C4-2B (cell line): ENCODE measurements around the gene ZDHHC14.

Source experiments
- H3K27ac ChIP-seq: fragments of 450-650 bp; 2 replicates; pipeline ENCODE4 v1.5.1; 2017
- CTCF ChIP-seq: fragments of 450-650 bp; conservative IDR thresholded peaks from 2 replicates; pipeline ENCODE4 v1.5.1; 2017; ENCODE audit warnings: mild to moderate bottlenecking
- ZFX ChIP-seq: fragments of 450-650 bp; IDR thresholded peaks from 2 replicates; pipeline ENCODE4 v1.6.1; 2017

ZDHHC14 gene

GRCh38 chr6:157651731-157652490, 270.9 kb downstream of the ZDHHC14 start:
- H3K27ac ChIP-seq = no peak overlapping the region
- no peak for TF ChIP-seq CTCF

GRCh38 chr6:157652601-157653363, 271.8 kb downstream of the ZDHHC14 start:
- TF ChIP-seq CTCF = no peak
- no peak overlapping the region for H3K27ac ChIP-seq

- TF ChIP-seq ZFX (no peak), CTCF (no peak)
- H3K27ac ChIP-seq = no peak overlapping the region
These were observed 272.5 kb downstream of the ZDHHC14 start for GRCh38 chr6:157653521-157653920.

GRCh38 chr6:157655139-157655538, 274.1 kb downstream of the ZDHHC14 start:
- H3K27ac ChIP-seq = no peak overlapping the region
- TF ChIP-seq ZFX = no peak
- no peak for TF ChIP-seq CTCF

- no peak overlapping the region for H3K27ac ChIP-seq
- TF ChIP-seq ZFX (no peak), CTCF (no peak)
These were observed 275.5 kb downstream of the ZDHHC14 start for GRCh38 chr6:157656437-157656997.

GRCh38 chr6:157657754-157658153, 276.8 kb downstream of the ZDHHC14 start:
- no peak for TF ChIP-seq ZFX
- H3K27ac ChIP-seq = no peak overlapping the region

GRCh38 chr6:157658301-157658700, 277.3 kb downstream of the ZDHHC14 start:
- no peak for TF ChIP-seq ZFX
- no peak for TF ChIP-seq CTCF
- H3K27ac ChIP-seq = no peak overlapping the region
